Memory B cell (primary cell): ENCODE data around the gene PSMG3.
A peak's percentile ranks its signal among the peaks of the same experiment; 100 is the strongest.
"Not testable (repeated sequence)": the region's sequence is repeated elsewhere in the genome, so short reads cannot be mapped to it uniquely, and the experiment has no call there.

Experiments
- ATAC-seq: fragments of 150-1000 bp; cut with Tn5 transposase; 2 replicates; pipeline ENCODE4 v1.10.0; 2021; ENCODE audit warnings: low read depth, mild to moderate bottlenecking, moderate library complexity
- DNase-seq, 2 donors: peaks; one replicate each; pipeline ENCODE4 v3.0.0; 2022; ENCODE audit warnings: low spot score in 2 of 2
- H3K27ac Mint-ChIP-seq: one replicate; pipeline ENCODE4 v1.8.0; 2022; ENCODE audit warnings: mild to moderate bottlenecking, moderate library complexity, mixed read lengths
- H3K27me3 Mint-ChIP-seq: one replicate; pipeline ENCODE4 v1.8.0; 2022; ENCODE audit warnings: mixed read lengths
- H3K36me3 Mint-ChIP-seq: one replicate; pipeline ENCODE4 v1.8.0; 2022; ENCODE audit warnings: mild to moderate bottlenecking, mixed read lengths
- H3K4me1 Mint-ChIP-seq: one replicate; pipeline ENCODE4 v1.8.0; 2022; ENCODE audit warnings: mixed read lengths
- H3K4me3 Mint-ChIP-seq: one replicate; pipeline ENCODE4 v1.8.0; 2022; ENCODE audit warnings: mild to moderate bottlenecking, moderate library complexity, mixed read lengths
- H3K9me3 Mint-ChIP-seq: one replicate; pipeline ENCODE4 v1.8.0; 2022; ENCODE audit warnings: mixed read lengths

The PSMG3 gene

GRCh38 chr7:1592299-1592871 lies 22.6 kb upstream of the PSMG3 start:
- DNase-seq (no peak), ATAC-seq (peak; percentile 61)
- peaks cover 5% of the 10 kb centered on the region for H3K9me3 Mint-ChIP-seq
- H3K4me3 Mint-ChIP-seq: peak overlapping the region; percentile 55
- H3K36me3 Mint-ChIP-seq: no peaks in the 10 kb centered on the region
- peaks cover 38% of the 10 kb centered on the region for H3K27me3 Mint-ChIP-seq
- no peak overlapping the region for H3K27ac Mint-ChIP-seq
- H3K4me1 Mint-ChIP-seq: peaks cover 26% of the 10 kb centered on the region

- Mint-ChIP-seq H3K36me3 (no peaks in the 10 kb centered on the region), H3K27ac (no peak overlapping the region), H3K4me1 (peaks cover 26% of the 10 kb centered on the region), H3K9me3 (peaks cover 5% of the 10 kb centered on the region), H3K4me3 (peak overlapping the region; percentile 55), H3K27me3 (peaks cover 37% of the 10 kb centered on the region)
- no peak for DNase-seq
- peak; percentile 55 for ATAC-seq
Observed at GRCh38 chr7:1591876-1592275, 22.0 kb upstream of the PSMG3 start.

GRCh38 chr7:1591396-1591795 lies 21.6 kb upstream of the PSMG3 start:
- H3K27ac Mint-ChIP-seq: no peak overlapping the region
- peaks cover 5% of the 10 kb centered on the region for H3K9me3 Mint-ChIP-seq
- peaks cover 26% of the 10 kb centered on the region for H3K4me1 Mint-ChIP-seq
- H3K4me3 Mint-ChIP-seq: no peak overlapping the region
- peaks cover 33% of the 10 kb centered on the region for H3K27me3 Mint-ChIP-seq
- ATAC-seq (no peak), DNase-seq (no peak)
- no peaks in the 10 kb centered on the region for H3K36me3 Mint-ChIP-seq

GRCh38 chr7:1590887-1591286 lies 21.1 kb upstream of the PSMG3 start:
- Mint-ChIP-seq H3K9me3 (peaks cover 5% of the 10 kb centered on the region), H3K27me3 (peaks cover 33% of the 10 kb centered on the region), H3K4me3 (no peak overlapping the region), H3K36me3 (no peaks in the 10 kb centered on the region), H3K4me1 (peaks cover 26% of the 10 kb centered on the region), H3K27ac (no peak overlapping the region)
- ATAC-seq: no peak
- DNase-seq: no peak

GRCh38 chr7:1590476-1590875 lies 20.6 kb upstream of the PSMG3 start:
- DNase-seq (no peak), ATAC-seq (no peak)
- Mint-ChIP-seq H3K36me3 (no peaks in the 10 kb centered on the region), H3K27me3 (peaks cover 33% of the 10 kb centered on the region), H3K4me3 (no peak overlapping the region), H3K9me3 (peaks cover 5% of the 10 kb centered on the region), H3K27ac (no peak overlapping the region), H3K4me1 (peaks cover 26% of the 10 kb centered on the region)

GRCh38 chr7:1588978-1589377 lies 19.1 kb upstream of the PSMG3 start:
- no peak for ATAC-seq
- H3K4me3 Mint-ChIP-seq: no peak overlapping the region
- H3K4me1 Mint-ChIP-seq: peaks cover 21% of the 10 kb centered on the region
- H3K36me3 Mint-ChIP-seq: peaks cover 3% of the 10 kb centered on the region
- H3K27me3 Mint-ChIP-seq: peaks cover 19% of the 10 kb centered on the region
- H3K27ac Mint-ChIP-seq: no peak overlapping the region
- no peak for DNase-seq
- H3K9me3 Mint-ChIP-seq: peaks cover under 1% of the 10 kb centered on the region

- Mint-ChIP-seq H3K4me1 (peaks cover 16% of the 10 kb centered on the region), H3K4me3 (no peak overlapping the region), H3K27me3 (peaks cover 17% of the 10 kb centered on the region), H3K27ac (no peak overlapping the region), H3K36me3 (peaks cover 3% of the 10 kb centered on the region), H3K9me3 (no peaks in the 10 kb centered on the region)
- no peak for ATAC-seq
- no peak for DNase-seq
Observed at GRCh38 chr7:1587738-1588137, 17.9 kb upstream of the PSMG3 start.

- DNase-seq (no peak), ATAC-seq (no peak)
- no peak overlapping the region for H3K27ac Mint-ChIP-seq
- no peak overlapping the region for H3K4me3 Mint-ChIP-seq
- peaks cover 3% of the 10 kb centered on the region for H3K36me3 Mint-ChIP-seq
- H3K9me3 Mint-ChIP-seq: no peaks in the 10 kb centered on the region
- peaks cover 15% of the 10 kb centered on the region for H3K27me3 Mint-ChIP-seq
- peaks cover 11% of the 10 kb centered on the region for H3K4me1 Mint-ChIP-seq
Observed at GRCh38 chr7:1586827-1587705, 17.2 kb upstream of the PSMG3 start.

GRCh38 chr7:1586126-1586826 lies 16.4 kb upstream of the PSMG3 start:
- Mint-ChIP-seq H3K27ac (no peak overlapping the region), H3K36me3 (peaks cover 3% of the 10 kb centered on the region), H3K9me3 (no peaks in the 10 kb centered on the region), H3K27me3 (peaks cover 9% of the 10 kb centered on the region), H3K4me3 (no peak overlapping the region), H3K4me1 (peaks cover 5% of the 10 kb centered on the region)
- ATAC-seq: no peak
- DNase-seq: no peak

GRCh38 chr7:1585142-1585981 lies 15.5 kb upstream of the PSMG3 start:
- no peak for DNase-seq
- H3K4me1 Mint-ChIP-seq: peaks cover under 1% of the 10 kb centered on the region
- H3K27ac Mint-ChIP-seq: no peak overlapping the region
- no peak for ATAC-seq
- peaks cover 3% of the 10 kb centered on the region for H3K36me3 Mint-ChIP-seq
- peaks cover 6% of the 10 kb centered on the region for H3K27me3 Mint-ChIP-seq
- H3K4me3 Mint-ChIP-seq: no peak overlapping the region
- H3K9me3 Mint-ChIP-seq: no peaks in the 10 kb centered on the region

GRCh38 chr7:1584700-1585099 lies 14.9 kb upstream of the PSMG3 start:
- DNase-seq (no peak), ATAC-seq (no peak)
- Mint-ChIP-seq H3K36me3 (peaks cover 5% of the 10 kb centered on the region), H3K4me1 (peaks cover 7% of the 10 kb centered on the region), H3K9me3 (no peaks in the 10 kb centered on the region), H3K4me3 (no peak overlapping the region), H3K27me3 (peaks cover 2% of the 10 kb centered on the region), H3K27ac (no peak overlapping the region)

- H3K4me3 Mint-ChIP-seq, H3K9me3 Mint-ChIP-seq, ATAC-seq, DNase-seq, H3K27ac Mint-ChIP-seq, H3K36me3 Mint-ChIP-seq, H3K27me3 Mint-ChIP-seq: not testable (repeated sequence)
- H3K4me1 Mint-ChIP-seq: peaks cover 12% of the 10 kb centered on the region
Observed at GRCh38 chr7:1583241-1583930, 13.6 kb upstream of the PSMG3 start.

GRCh38 chr7:1580422-1581030 lies 10.7 kb upstream of the PSMG3 start:
- peak overlapping the region; percentile 28 for H3K27ac Mint-ChIP-seq
- DNase-seq (no peak), ATAC-seq (no peak)
- no peak overlapping the region for H3K4me3 Mint-ChIP-seq
- H3K4me1 Mint-ChIP-seq: peaks cover 16% of the 10 kb centered on the region
- no peaks in the 10 kb centered on the region for H3K27me3 Mint-ChIP-seq
- peaks cover 3% of the 10 kb centered on the region for H3K9me3 Mint-ChIP-seq
- peaks cover 9% of the 10 kb centered on the region for H3K36me3 Mint-ChIP-seq
